OCI-LY7 (cell line): ENCODE measurements around the gene KRTAP22-1. TPM values are rescaled to one million over a fixed set of nuclear protein-coding genes. Genes with fewer than 3 reads are reported as not detected.

Experiments used
- Bru-seq: library from RNA; stranded (reverse); fragments of 400-500 nt; gene quantifications from one replicate; lab custom pipeline; 2021; lab: Mats Ljungman, UMichigan
- BruChase-seq, 2 experiments: library from RNA; stranded (reverse); fragments of 400-500 nt; gene quantifications; one replicate each; lab custom pipeline; 2021; lab: Mats Ljungman, UMichigan
- BruUV-seq: library from RNA; stranded (reverse); fragments of 400-500 nt; replicated peaks from 2 replicates; lab custom pipeline; 2021; lab: Mats Ljungman, UMichigan
- CTCF ChIA-PET: fragments of 300-600 bp; sonication (Branson Sonifier 250); formaldehyde crosslinking; loops from one replicate; lab custom pipeline; 2022; ENCODE audit warnings: antibody characterized with exemption; ENCODE audit not compliant: unreplicated experiment; lab: Charles Lee
- POLR2A ChIA-PET: fragments of 300-600 bp; sonication (Branson Sonifier 250); formaldehyde crosslinking; loops from one replicate; lab custom pipeline; 2022; ENCODE audit warnings: antibody characterized with exemption; lab: Charles Lee
- DNase-seq: peaks from one replicate; pipeline ENCODE4 v3.0.0-alpha.2; 2015; ENCODE audit warnings: low spot score
- H2AFZ ChIP-seq: fragments of 200-600 bp; sonication (generic), shearing (Covaris generic); 2 replicates; pipeline ENCODE4 v1.6.1; 2014; ENCODE audit warnings: mild to moderate bottlenecking, antibody characterized with exemption, low read length, moderate library complexity
- H3K27ac ChIP-seq: fragments of 200-600 bp; sonication (generic); 2 replicates; pipeline ENCODE4 v1.5.1; 2014; ENCODE audit warnings: mixed run types, low read depth, mild to moderate bottlenecking, moderate library complexity, low read length, inconsistent platforms; ENCODE audit not compliant: poor library complexity, severe bottlenecking
- H3K36me3 ChIP-seq: fragments of 200-600 bp; sonication (generic); 2 replicates; pipeline ENCODE4 v1.6.1; 2014; ENCODE audit warnings: mild to moderate bottlenecking, antibody characterized with exemption, low read length, moderate library complexity, mixed read lengths; ENCODE audit not compliant: insufficient read depth
- H3K4me1 ChIP-seq: fragments of 200-600 bp; sonication (generic); 2 replicates; pipeline ENCODE4 v1.5.1; 2014; ENCODE audit warnings: mild to moderate bottlenecking, low read length; ENCODE audit not compliant: insufficient read depth, poor library complexity, severe bottlenecking
- H3K4me2 ChIP-seq: fragments of 200-600 bp; sonication (generic); 2 replicates; pipeline ENCODE4 v1.6.1; 2014; ENCODE audit warnings: mild to moderate bottlenecking, low read length
- H3K4me3 ChIP-seq: fragments of 200-600 bp; sonication (generic); 2 replicates; pipeline ENCODE4 v1.5.1; 2014; ENCODE audit warnings: mild to moderate bottlenecking, low read depth, low read length; ENCODE audit not compliant: poor library complexity, severe bottlenecking
- H3K79me2 ChIP-seq: fragments of 200-600 bp; sonication (generic); 2 replicates; pipeline ENCODE4 v1.6.1; 2016; ENCODE audit warnings: low read depth, mild to moderate bottlenecking, low read length, moderate library complexity, mixed read lengths; ENCODE audit not compliant: insufficient read depth
- H3K9me2 ChIP-seq: fragments of 200-600 bp; sonication (generic); 2 replicates; pipeline ENCODE4 v1.6.1; 2016; ENCODE audit warnings: mild to moderate bottlenecking, low read length, mixed read lengths; ENCODE audit not compliant: insufficient read depth
- H3K9me3 ChIP-seq: fragments of 200-600 bp; sonication (generic); 2 replicates; pipeline ENCODE4 v1.6.1; 2014; ENCODE audit warnings: mild to moderate bottlenecking, mixed run types, low read length, mixed read lengths
- H4K20me1 ChIP-seq: fragments of 200-600 bp; sonication (generic); 2 replicates; pipeline ENCODE4 v1.6.1; 2014; ENCODE audit warnings: mild to moderate bottlenecking, antibody characterized with exemption, low read length, moderate library complexity, mixed read lengths; ENCODE audit not compliant: insufficient read depth
- CTCF ChIP-seq: fragments of 200-600 bp; sonication (generic); conservative IDR thresholded peaks from 2 replicates; pipeline ENCODE4 v1.5.1; 2014; ENCODE audit warnings: mild to moderate bottlenecking, antibody characterized with exemption, low read length, moderate library complexity, mixed read lengths
- EZH2phosphoT487 ChIP-seq: fragments of 200-600 bp; sonication (generic); IDR thresholded peaks from 2 replicates; pipeline ENCODE4 v1.6.1; 2018; ENCODE audit warnings: low read depth, borderline replicate concordance, mild to moderate bottlenecking, mixed run types, antibody characterized with exemption, low read length, moderate library complexity, mixed read lengths
- intact Hi-C: fragments of 100-400 bp; cut with micrococcal nuclease; formaldehyde crosslinking; loops from one replicate; pipeline ENCODE4 v1.10.0; 2022; ENCODE audit not compliant: unreplicated experiment
- long read RNA-seq: library from polyadenylated mRNA; stranded (forward); transcript quantifications from one replicate; pipeline ENCODE4 v2.0.0, GENCODE V29; 2022
- total RNA-seq, 2 experiments: library from RNA; depleted of rRNA in 1 of 2; stranded (reverse); fragments of >200 nt in 1 of 2; shearing (Covaris generic) in 1 of 2; gene quantifications; 2 replicates each; pipeline ENCODE4 v1.2.3, GENCODE V29; 2014 to 2022

KRTAP22-1 gene
- total RNA-seq (2014; rRNA removed; shearing (Covaris generic)) (not detected in 2 replicates), total RNA-seq (2022) (not detected in 2 replicates), Bru-seq, nascent RNA (not detected), BruChase-seq, experiment 1, labeled RNA remaining after a 6-hour chase (not detected), BruChase-seq, experiment 2, labeled RNA remaining after a 2-hour chase (not detected)
- long read RNA-seq: 0 reads

- no peak for TF ChIP-seq CTCF
- no peak for TF ChIP-seq EZH2phosphoT487
- BruUV-seq: no TSS peak
- Histone ChIP-seq H3K27ac (no peak within 1 kb of the TSS), H4K20me1 (no peaks in the 10 kb centered on the region), H3K4me2 (no peak within 1 kb of the TSS), H3K4me3 (no peak within 1 kb of the TSS), H3K4me1 (no peaks in the 10 kb centered on the region), H3K79me2 (no peaks in the 10 kb centered on the region), H3K9me2 (no peaks in the 10 kb centered on the region), H3K9me3 (peaks cover 18% of the 10 kb centered on the region; the same call in 1 of the 2 replicates), H3K36me3 (no peaks in the 10 kb centered on the region), H2AFZ (no peak within 1 kb of the TSS)
- no peak for DNase-seq
- ChIA-PET CTCF (no interaction called here), POLR2A (interaction anchor here (0.6 kb wide), 1 partner anchor 10 kb away, joined by 3 read pairs; no protein-coding TSS in a partner anchor)
- intact Hi-C loops: no loop called here
These were observed at the start of gene KRTAP22-1 for GRCh38 chr21:30600787-30601186. Gene KRTAP22-1 (plus strand): TSS chr21:30601087.

- no peaks in the 10 kb centered on the region for H4K20me1 ChIP-seq
- H2AFZ ChIP-seq: no peak overlapping the region
- H3K9me2 ChIP-seq: no peaks in the 10 kb centered on the region
- H3K27ac ChIP-seq: no peak overlapping the region
- DNase-seq: no peak
- BruUV-seq: no TSS peak
- no peaks in the 10 kb centered on the region for H3K36me3 ChIP-seq
- POLR2A ChIA-PET: no interaction called here
- 0 out of 2 replicates have a peak, but pooled peaks cover 4% of the 10 kb centered on the region for H3K9me3 ChIP-seq
- H3K4me3 ChIP-seq: no peak overlapping the region
- no peaks in the 10 kb centered on the region for H3K4me1 ChIP-seq
- intact Hi-C loops: no loop called here
- no peaks in the 10 kb centered on the region for H3K79me2 ChIP-seq
- no peak overlapping the region for H3K4me2 ChIP-seq
- TF ChIP-seq EZH2phosphoT487 (no peak), CTCF (no peak)
- CTCF ChIA-PET: no interaction called here
These were observed 48.1 kb upstream of the KRTAP22-1 start for GRCh38 chr21:30552782-30553181.

GRCh38 chr21:30555095-30555494 is 45.8 kb upstream of the KRTAP22-1 start:
- POLR2A ChIA-PET: no interaction called here
- Histone ChIP-seq H3K27ac (no peak overlapping the region), H3K4me1 (no peaks in the 10 kb centered on the region), H3K79me2 (no peaks in the 10 kb centered on the region), H3K36me3 (no peaks in the 10 kb centered on the region), H3K4me2 (no peak overlapping the region), H2AFZ (no peak overlapping the region), H3K9me3 (0 out of 2 replicates have a peak, but pooled peaks cover 4% of the 10 kb centered on the region), H3K4me3 (no peak overlapping the region), H3K9me2 (no peaks in the 10 kb centered on the region), H4K20me1 (no peaks in the 10 kb centered on the region)
- no TSS peak for BruUV-seq
- no peak for DNase-seq
- CTCF ChIA-PET: no interaction called here
- TF ChIP-seq CTCF: no peak
- no peak for TF ChIP-seq EZH2phosphoT487
- intact Hi-C loops: no loop called here
